ENCODE measurements around the gene PIGL. TPM values are rescaled to one million over a fixed set of nuclear protein-coding genes. Genes with fewer than 3 reads are reported as not detected.

The PIGL gene
- total RNA-seq, 8 experiments from 2014 or later = 14.3 to 59.9 (median 31.6) TPM

GRCh38 chr17:16262201-16262600 lies 45.2 kb downstream of the PIGL start:
- H3K4me1 ChIP-seq (replicated peaks in 1 of 2) = no peaks in the 10 kb centered on the region
- H3K4me3 ChIP-seq = no peak overlapping the region
- in situ Hi-C loops (cut with MboI; ENCODE audit: low pct_unique_long_range_greater_than_20kb in 2 of 9, low sequenced_read_pairs in 9 of 9, unreplicated experiment in 9 of 9) = no loop called here
- 83 to 100% (median 96%) methylated on average over 1 to 4 of the region's 4 CpGs; no CpG with 5 or more reads in 2 of the 10 experiments for WGBS, 10 experiments
- no peak overlapping the region for H3K27ac ChIP-seq
- no peak for ATAC-seq (replicated peaks in 6 of 8)

DNA sequence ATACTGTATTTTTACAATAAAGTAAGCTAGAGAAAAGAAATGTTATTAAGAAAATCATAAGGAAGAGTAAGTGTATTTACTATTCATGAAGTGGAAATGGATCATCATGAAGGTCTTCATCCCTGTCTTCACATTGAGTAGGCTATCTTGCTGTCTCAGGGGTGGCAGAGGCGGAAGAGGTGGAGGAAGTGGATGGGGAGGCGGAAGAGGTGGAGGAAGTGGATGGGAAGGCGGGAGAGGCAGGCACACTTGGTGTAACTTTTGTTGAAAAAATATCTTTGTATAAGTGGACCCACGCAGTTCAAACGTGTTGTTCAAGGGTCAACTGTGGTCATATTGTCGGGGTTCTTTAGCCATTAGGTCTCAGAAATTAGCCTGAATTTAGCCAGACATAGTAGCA lies 50.2 kb downstream of the PIGL start:
- Histone ChIP-seq H3K27ac (no peak overlapping the region), H3K4me3 (no peak overlapping the region), H3K4me1 (replicated peaks in 1 of 2) (no peaks in the 10 kb centered on the region)
- in situ Hi-C loops (cut with MboI; ENCODE audit: low pct_unique_long_range_greater_than_20kb in 2 of 9, low sequenced_read_pairs in 9 of 9, unreplicated experiment in 9 of 9) = no loop called here
- no peak for ATAC-seq (replicated peaks in 6 of 8)
- 82 to 96% (median 91%) methylated on average over 2 to 6 of the region's 6 CpGs; no CpG with 5 or more reads in 2 of the 10 experiments for WGBS, 10 experiments

- no peak overlapping the region for H3K27ac ChIP-seq
- ATAC-seq (replicated peaks in 6 of 8) = no peak
- H3K4me3 ChIP-seq = no peak overlapping the region
- no peaks in the 10 kb centered on the region for H3K4me1 ChIP-seq (replicated peaks in 1 of 2)
- in situ Hi-C loops (cut with MboI; ENCODE audit: low pct_unique_long_range_greater_than_20kb in 2 of 9, low sequenced_read_pairs in 9 of 9, unreplicated experiment in 9 of 9) = no loop called here
- 94 to 100% (median 100%) methylated on average over 1 to 2 of the region's 2 CpGs; no CpG with 5 or more reads in 4 of the 10 experiments for WGBS, 10 experiments
These were observed 52.6 kb downstream of the PIGL start for GRCh38 chr17:16269658-16270057.

DNA sequence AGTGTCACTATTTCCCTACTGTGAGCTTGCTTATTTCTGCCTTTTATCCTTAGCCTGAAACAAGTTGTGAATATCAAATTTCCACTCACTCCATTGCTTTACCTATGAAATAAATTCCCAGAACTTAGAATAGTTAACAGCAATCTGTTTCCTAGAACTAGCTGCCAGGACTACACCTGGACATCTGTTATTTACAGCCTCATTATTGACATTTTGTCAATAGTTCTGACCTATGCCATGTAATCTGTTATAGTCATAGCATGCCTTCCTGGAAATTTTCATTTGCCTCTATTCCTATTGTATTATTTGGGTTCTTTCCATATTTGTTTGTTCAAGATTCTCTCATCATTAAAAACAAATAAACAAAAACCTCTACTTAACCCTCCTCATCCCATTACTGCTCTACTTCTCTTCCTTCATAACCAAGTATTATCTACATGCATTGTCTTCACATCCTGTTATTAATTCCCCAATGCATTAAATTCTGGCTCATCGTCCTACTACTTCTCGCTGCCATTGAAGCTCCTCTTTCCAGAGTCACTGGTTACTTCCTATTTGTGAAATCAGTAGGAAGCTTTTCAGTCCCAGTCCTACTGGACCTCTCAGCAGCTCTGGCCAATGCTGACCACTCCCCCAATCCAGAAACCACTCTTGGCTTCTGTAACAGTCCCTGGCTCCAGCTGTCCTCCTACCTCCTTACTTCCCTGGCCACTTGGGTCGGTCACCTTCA lies 55.3 kb downstream of the PIGL start:
- 94 to 100% (median 100%) methylated on average over 1 to 3 of the region's 3 CpGs; no CpG with 5 or more reads in 1 of the 10 experiments for WGBS, 10 experiments
- Histone ChIP-seq H3K27ac (no peak overlapping the region), H3K4me3 (no peak overlapping the region), H3K4me1 (replicated peaks in 1 of 2) (no peaks in the 10 kb centered on the region)
- ATAC-seq (replicated peaks in 6 of 8) = no peak
- in situ Hi-C loops (cut with MboI; ENCODE audit: low pct_unique_long_range_greater_than_20kb in 2 of 9, low sequenced_read_pairs in 9 of 9, unreplicated experiment in 9 of 9) = no loop called here

GRCh38 chr17:16273499-16273898 lies 56.5 kb downstream of the PIGL start:
- in situ Hi-C loops (cut with MboI; ENCODE audit: low pct_unique_long_range_greater_than_20kb in 2 of 9, low sequenced_read_pairs in 9 of 9, unreplicated experiment in 9 of 9) = no loop called here
- peak in 2 of 8 experiments; percentile 16 to 22 for ATAC-seq (replicated peaks in 6 of 8)

DNA sequence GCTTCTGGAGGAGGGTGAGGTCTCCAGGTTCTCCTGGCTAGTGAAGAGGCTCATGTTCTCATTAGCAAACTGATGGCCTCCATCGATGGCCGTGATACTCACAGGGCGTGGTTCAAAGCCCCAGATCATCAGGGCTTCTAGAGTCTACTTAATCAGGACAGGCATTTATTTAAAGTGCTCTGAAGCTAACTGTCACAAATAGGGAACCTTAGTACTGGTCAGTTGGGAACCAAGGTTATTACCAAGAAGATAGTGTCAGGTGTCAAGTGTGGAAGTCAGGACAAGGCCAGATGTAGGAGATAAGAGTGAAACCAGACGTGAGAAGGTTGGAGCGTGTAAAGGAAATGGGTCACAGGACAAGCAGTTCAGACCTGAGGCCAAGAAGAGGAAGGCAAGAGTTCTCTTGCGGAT lies 56.9 kb downstream of the PIGL start:
- Histone ChIP-seq H3K27ac (no peak overlapping the region), H3K4me1 (replicated peaks in 1 of 2) (no peaks in the 10 kb centered on the region), H3K4me3 (no peak overlapping the region)
- peak in 2 of 8 experiments; percentile 58 to 61 for ATAC-seq (replicated peaks in 6 of 8)
- WGBS, 10 experiments = 85 to 100% (median 93%) methylated on average over 1 to 6 of the region's 6 CpGs; no CpG with 5 or more reads in 2 of the 10 experiments
- in situ Hi-C loops (cut with MboI; ENCODE audit: low pct_unique_long_range_greater_than_20kb in 2 of 9, low sequenced_read_pairs in 9 of 9, unreplicated experiment in 9 of 9) = no loop called here

More at GRCh38 chr17:16273499-16273898, 56.5 kb downstream of the PIGL start:
- H3K4me3 ChIP-seq = no peak overlapping the region
- no peaks in the 10 kb centered on the region for H3K4me1 ChIP-seq (replicated peaks in 1 of 2)
- WGBS, 10 experiments = 13 to 100% (median 75%) methylated on average over 1 of the region's 1 CpG; no CpG with 5 or more reads in 4 of the 10 experiments
- no peak overlapping the region for H3K27ac ChIP-seq

DNA sequence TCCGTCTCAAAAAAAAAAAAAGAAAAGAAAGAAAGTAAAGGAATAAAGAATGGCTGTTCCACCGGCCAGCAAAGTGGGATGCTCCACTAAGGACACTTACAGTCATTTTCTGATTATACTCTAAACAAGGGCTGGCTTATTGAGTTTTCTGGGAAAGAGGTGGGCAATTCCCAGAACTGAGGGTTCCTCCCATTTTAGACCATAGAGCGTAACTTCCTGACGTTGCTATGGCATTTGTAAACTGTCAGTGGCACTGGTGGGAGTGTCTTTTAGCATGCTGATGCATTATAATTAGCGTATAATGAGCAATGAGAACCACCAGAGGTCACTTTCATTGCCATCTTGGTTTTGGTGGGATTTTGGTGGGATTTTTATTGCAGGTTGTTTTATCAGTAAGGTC lies 58.0 kb downstream of the PIGL start:
- ATAC-seq (replicated peaks in 6 of 8) = no peak
- H3K4me3 ChIP-seq = no peak overlapping the region
- WGBS, 10 experiments = 60 to 100% (median 88%) methylated on average over 1 to 4 of the region's 5 CpGs; no CpG with 5 or more reads in 1 of the 10 experiments
- no peaks in the 10 kb centered on the region for H3K4me1 ChIP-seq (replicated peaks in 1 of 2)
- H3K27ac ChIP-seq = no peak overlapping the region
- in situ Hi-C loops (cut with MboI; ENCODE audit: low pct_unique_long_range_greater_than_20kb in 2 of 9, low sequenced_read_pairs in 9 of 9, unreplicated experiment in 9 of 9) = no loop called here

DNA sequence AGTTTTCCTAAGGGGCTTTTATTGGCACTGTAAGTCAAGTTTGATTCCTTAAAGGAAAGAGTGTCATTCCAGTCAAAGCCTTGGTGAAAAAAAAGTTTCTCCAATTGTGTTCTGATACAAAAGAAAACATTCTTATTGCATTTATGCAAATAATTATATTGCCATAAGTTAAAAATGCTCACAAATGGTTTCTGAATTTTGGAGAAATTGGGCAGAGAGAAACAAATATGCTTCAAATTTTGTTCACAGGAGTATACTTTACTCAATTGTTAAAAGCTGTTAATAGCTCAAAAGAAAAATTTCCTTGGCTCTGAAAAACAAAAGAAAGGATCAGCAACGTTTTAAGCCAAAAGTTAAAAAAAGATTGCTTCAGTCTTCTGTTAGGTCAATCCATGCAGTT lies 60.2 kb downstream of the PIGL start:
- in situ Hi-C loops (cut with MboI; ENCODE audit: low pct_unique_long_range_greater_than_20kb in 2 of 9, low sequenced_read_pairs in 9 of 9, unreplicated experiment in 9 of 9) = no loop called here
- Histone ChIP-seq H3K4me3 (no peak overlapping the region), H3K4me1 (replicated peaks in 1 of 2) (no peaks in the 10 kb centered on the region), H3K27ac (no peak overlapping the region)
- ATAC-seq (replicated peaks in 6 of 8) = no peak
- 8 to 100% (median 65%) methylated on average over 1 of the region's 1 CpG; no CpG with 5 or more reads in 2 of the 10 experiments for WGBS, 10 experiments

DNA sequence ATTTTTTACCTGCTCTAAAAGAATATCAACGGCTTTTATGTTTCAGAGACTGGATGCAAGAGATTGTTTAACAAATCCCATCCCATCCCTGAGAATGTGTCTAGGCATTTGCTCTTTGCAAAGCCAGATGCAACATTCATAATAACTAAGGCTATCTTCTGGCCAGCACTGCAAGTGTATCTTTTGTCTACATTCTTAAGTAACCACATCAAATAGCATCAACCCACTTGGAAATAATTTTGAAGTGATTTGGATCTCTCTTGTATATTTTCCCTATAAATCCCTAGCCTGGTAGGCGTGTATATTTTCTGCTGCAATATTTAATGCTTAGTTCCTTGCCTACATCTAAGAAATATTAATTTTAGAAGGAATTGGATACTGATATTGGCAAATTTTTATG lies 64.3 kb downstream of the PIGL start:
- Histone ChIP-seq H3K27ac (no peak overlapping the region), H3K4me3 (no peak overlapping the region), H3K4me1 (replicated peaks in 1 of 2) (peaks cover 10% of the 10 kb centered on the region in 2 donors)
- no peak for ATAC-seq (replicated peaks in 6 of 8)
- WGBS, 10 experiments = 20 to 100% (median 93%) methylated on average over 1 to 2 of the region's 2 CpGs; no CpG with 5 or more reads in 1 of the 10 experiments
- in situ Hi-C loops (cut with MboI; ENCODE audit: low pct_unique_long_range_greater_than_20kb in 2 of 9, low sequenced_read_pairs in 9 of 9, unreplicated experiment in 9 of 9) = no loop called here

GRCh38 chr17:16282522-16282921 lies 65.5 kb downstream of the PIGL start:
- H3K4me1 ChIP-seq (replicated peaks in 1 of 2) = peaks cover 12 to 20% of the 10 kb centered on the region in 2 donors
- H3K4me3 ChIP-seq = no peak overlapping the region
- in situ Hi-C loops (cut with MboI; ENCODE audit: low pct_unique_long_range_greater_than_20kb in 2 of 9, low sequenced_read_pairs in 9 of 9, unreplicated experiment in 9 of 9) = no loop called here
- ATAC-seq (replicated peaks in 6 of 8) = no peak
- H3K27ac ChIP-seq = no peak overlapping the region

DNA sequence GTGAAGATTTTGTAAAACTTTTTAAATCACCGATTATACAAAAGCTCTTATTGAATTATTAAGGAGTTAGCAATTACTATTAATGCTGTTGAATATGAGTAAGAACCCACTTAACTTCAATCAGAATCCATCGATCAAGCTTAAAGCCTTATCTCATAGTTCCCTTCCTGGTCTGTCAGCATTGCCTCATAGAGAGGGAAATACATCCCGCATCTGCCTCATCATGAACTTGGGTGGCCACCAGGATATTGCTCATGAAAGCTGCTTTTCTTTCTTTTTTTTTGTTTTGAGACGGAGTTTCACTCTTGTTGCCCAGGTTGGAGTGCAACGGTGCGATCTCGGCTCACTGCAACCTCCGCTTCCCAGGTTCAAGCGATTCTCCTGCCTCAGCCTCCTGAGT lies 66.7 kb downstream of the PIGL start:
- no peak overlapping the region for H3K4me3 ChIP-seq
- H3K27ac ChIP-seq = no peak overlapping the region
- in situ Hi-C loops (cut with MboI; ENCODE audit: low pct_unique_long_range_greater_than_20kb in 2 of 9, low sequenced_read_pairs in 9 of 9, unreplicated experiment in 9 of 9) = no loop called here
- ATAC-seq (replicated peaks in 6 of 8) = no peak
- peaks cover 12 to 20% of the 10 kb centered on the region in 2 donors for H3K4me1 ChIP-seq (replicated peaks in 1 of 2)
- WGBS, 10 experiments = 50 to 100% (median 94%) methylated on average over 1 to 7 of the region's 9 CpGs; no CpG with 5 or more reads in 1 of the 10 experiments

DNA sequence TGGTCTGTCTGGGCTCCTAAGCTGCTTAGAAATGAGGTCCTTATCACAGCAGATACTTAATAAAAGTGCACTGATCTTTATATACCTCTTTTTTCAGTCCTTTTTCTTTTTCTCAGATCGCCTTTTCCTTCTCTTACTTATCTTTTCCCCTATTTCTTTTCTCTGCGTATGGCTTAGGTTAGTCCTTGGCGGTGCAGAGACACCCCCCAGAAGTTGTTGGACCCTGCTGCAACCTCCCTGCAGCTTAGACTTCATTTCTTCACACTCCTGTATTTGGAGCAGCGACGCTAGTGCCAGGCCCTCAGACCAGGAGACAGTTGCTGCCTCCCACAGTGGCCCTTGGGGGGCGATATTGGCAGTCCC lies 68.6 kb downstream of the PIGL start:
- H3K27ac ChIP-seq = peak overlapping the region; percentile 53 to 88
- H3K4me1 ChIP-seq (replicated peaks in 1 of 2) = peaks cover 12 to 24% of the 10 kb centered on the region in 2 donors
- in situ Hi-C loops (cut with MboI; ENCODE audit: low pct_unique_long_range_greater_than_20kb in 2 of 9, low sequenced_read_pairs in 9 of 9, unreplicated experiment in 9 of 9) = no loop called here
- WGBS, 10 experiments = 14 to 73% (median 47%) methylated on average over 1 to 6 of the region's 6 CpGs; no CpG with 5 or more reads in 2 of the 10 experiments
- H3K4me3 ChIP-seq = peak overlapping the region in 1 of 5 donors; percentile 2
- ATAC-seq (replicated peaks in 6 of 8) = no peak

- peak overlapping the region in 3 of 5 donors; percentile 2 to 6 (median 3) for H3K4me3 ChIP-seq
- in situ Hi-C loops (cut with MboI; ENCODE audit: low pct_unique_long_range_greater_than_20kb in 2 of 9, low sequenced_read_pairs in 9 of 9, unreplicated experiment in 9 of 9) = no loop called here
- peak overlapping the region; percentile 53 to 88 for H3K27ac ChIP-seq
- peak; percentile 85 to 93 (median 88) for ATAC-seq (replicated peaks in 6 of 8)
- peaks cover 12 to 24% of the 10 kb centered on the region in 2 donors for H3K4me1 ChIP-seq (replicated peaks in 1 of 2)
- 7 to 32% (median 12%) methylated on average over 5 to 15 of the region's 26 CpGs; no CpG with 5 or more reads in 3 of the 10 experiments for whole genome bisulfite sequencing, 10 experiments
These were observed 69.3 kb downstream of the PIGL start for GRCh38 chr17:16286009-16286946.
